Measurements from ENCODE around the gene CTNNBL1.

The CTNNBL1 gene

GRCh38 chr20:37859406-37860171 lies 165.8 kb downstream of the CTNNBL1 start:
- Histone ChIP-seq H3K56ac (ENCODE audit: low read length) (no peak overlapping the region), H3K27me3 (ENCODE audit: insufficient read depth, low read length, poor library complexity) (no peaks in the 10 kb centered on the region), H3K79me1 (ENCODE audit: low read length) (no peaks in the 10 kb centered on the region), H3K27ac (ENCODE audit: low read depth, low read length) (no peak overlapping the region), H2BK15ac (replicated peaks; ENCODE audit: low read depth) (no peak overlapping the region), H3K4me2 (ENCODE audit: low read length) (no peak overlapping the region), H3K9ac (ENCODE audit: low read length) (no peak overlapping the region), H3K36me3 (ENCODE audit: control insufficient read depth, insufficient read depth, low read length) (no peaks in the 10 kb centered on the region), H3K4me1 (ENCODE audit: control insufficient read depth, low read depth, low read length) (peaks cover 10% of the 10 kb centered on the region), H4K5ac (ENCODE audit: low read length) (no peak overlapping the region), H3K23ac (ENCODE audit: low read length) (no peak overlapping the region), H4K8ac (ENCODE audit: low read depth, low read length) (no peak overlapping the region), H2BK120ac (ENCODE audit: low read depth, low read length) (no peak overlapping the region), H3K79me2 (ENCODE audit: control insufficient read depth, insufficient read depth, low read length) (no peaks in the 10 kb centered on the region), H3K4ac (ENCODE audit: low read depth, low read length) (no peak overlapping the region), H2BK5ac (ENCODE audit: low read length) (no peak overlapping the region), H3K4me3 (ENCODE audit: low read length) (no peak overlapping the region), H3K18ac (ENCODE audit: low read length) (no peak overlapping the region), H2AK5ac (ENCODE audit: low read length) (no peak overlapping the region)
- no peak for DNase-seq
- no CpG with 5 or more reads among the region's 15 CpGs for WGBS (ENCODE audit: extremely low coverage, insufficient coverage, low lambda C conversion rate)

GRCh38 chr20:37863289-37863688 lies 169.5 kb downstream of the CTNNBL1 start:
- Histone ChIP-seq H3K27ac (ENCODE audit: low read depth, low read length) (no peak overlapping the region), H2BK120ac (ENCODE audit: low read depth, low read length) (no peak overlapping the region), H3K9ac (ENCODE audit: low read length) (no peak overlapping the region), H3K4me3 (ENCODE audit: low read length) (no peak overlapping the region), H3K79me2 (ENCODE audit: control insufficient read depth, insufficient read depth, low read length) (no peaks in the 10 kb centered on the region), H3K36me3 (ENCODE audit: control insufficient read depth, insufficient read depth, low read length) (no peaks in the 10 kb centered on the region), H3K4me2 (ENCODE audit: low read length) (no peak overlapping the region), H3K27me3 (ENCODE audit: insufficient read depth, low read length, poor library complexity) (no peaks in the 10 kb centered on the region), H3K79me1 (ENCODE audit: low read length) (no peaks in the 10 kb centered on the region), H3K4me1 (ENCODE audit: control insufficient read depth, low read depth, low read length) (peaks cover under 1% of the 10 kb centered on the region), H2AK5ac (ENCODE audit: low read length) (no peak overlapping the region), H3K18ac (ENCODE audit: low read length) (no peak overlapping the region), H2BK5ac (ENCODE audit: low read length) (no peak overlapping the region), H4K8ac (ENCODE audit: low read depth, low read length) (no peak overlapping the region), H2BK15ac (replicated peaks; ENCODE audit: low read depth) (no peak overlapping the region), H3K56ac (ENCODE audit: low read length) (no peak overlapping the region), H4K5ac (ENCODE audit: low read length) (no peak overlapping the region), H3K4ac (ENCODE audit: low read depth, low read length) (no peak overlapping the region), H3K23ac (ENCODE audit: low read length) (no peak overlapping the region)
- WGBS (ENCODE audit: extremely low coverage, insufficient coverage, low lambda C conversion rate) = no CpG with 5 or more reads among the region's 5 CpGs
- no peak for DNase-seq

- no peak overlapping the region for H3K56ac ChIP-seq (ENCODE audit: low read length)
- H3K36me3 ChIP-seq (ENCODE audit: control insufficient read depth, insufficient read depth, low read length) = no peaks in the 10 kb centered on the region
- H3K4ac ChIP-seq (ENCODE audit: low read depth, low read length) = no peak overlapping the region
- WGBS (ENCODE audit: extremely low coverage, insufficient coverage, low lambda C conversion rate) = no CpG with 5 or more reads among the region's 8 CpGs
- H2BK5ac ChIP-seq (ENCODE audit: low read length) = no peak overlapping the region
- H3K9ac ChIP-seq (ENCODE audit: low read length) = no peak overlapping the region
- H3K27ac ChIP-seq (ENCODE audit: low read depth, low read length) = no peak overlapping the region
- H4K8ac ChIP-seq (ENCODE audit: low read depth, low read length) = no peak overlapping the region
- no peak overlapping the region for H2BK120ac ChIP-seq (ENCODE audit: low read depth, low read length)
- H4K5ac ChIP-seq (ENCODE audit: low read length) = no peak overlapping the region
- no peaks in the 10 kb centered on the region for H3K4me1 ChIP-seq (ENCODE audit: control insufficient read depth, low read depth, low read length)
- no peak overlapping the region for H3K23ac ChIP-seq (ENCODE audit: low read length)
- no peaks in the 10 kb centered on the region for H3K79me1 ChIP-seq (ENCODE audit: low read length)
- H3K4me3 ChIP-seq (ENCODE audit: low read length) = no peak overlapping the region
- no peaks in the 10 kb centered on the region for H3K27me3 ChIP-seq (ENCODE audit: insufficient read depth, low read length, poor library complexity)
- H2AK5ac ChIP-seq (ENCODE audit: low read length) = no peak overlapping the region
- H3K79me2 ChIP-seq (ENCODE audit: control insufficient read depth, insufficient read depth, low read length) = no peaks in the 10 kb centered on the region
- no peak overlapping the region for H3K18ac ChIP-seq (ENCODE audit: low read length)
- H2BK15ac ChIP-seq (replicated peaks; ENCODE audit: low read depth) = no peak overlapping the region
- H3K4me2 ChIP-seq (ENCODE audit: low read length) = no peak overlapping the region
- no peak for DNase-seq
Observed at GRCh38 chr20:37864298-37864697, 170.5 kb downstream of the CTNNBL1 start.

- H2BK15ac ChIP-seq (replicated peaks; ENCODE audit: low read depth) = no peak overlapping the region
- no peak overlapping the region for H2BK5ac ChIP-seq (ENCODE audit: low read length)
- H3K4me1 ChIP-seq (ENCODE audit: control insufficient read depth, low read depth, low read length) = no peaks in the 10 kb centered on the region
- no peak overlapping the region for H3K4me3 ChIP-seq (ENCODE audit: low read length)
- DNase-seq = no peak
- no peak overlapping the region for H3K4me2 ChIP-seq (ENCODE audit: low read length)
- H3K9ac ChIP-seq (ENCODE audit: low read length) = no peak overlapping the region
- no peak overlapping the region for H4K5ac ChIP-seq (ENCODE audit: low read length)
- H3K79me2 ChIP-seq (ENCODE audit: control insufficient read depth, insufficient read depth, low read length) = no peaks in the 10 kb centered on the region
- H2AK5ac ChIP-seq (ENCODE audit: low read length) = no peak overlapping the region
- H3K18ac ChIP-seq (ENCODE audit: low read length) = no peak overlapping the region
- H3K23ac ChIP-seq (ENCODE audit: low read length) = no peak overlapping the region
- no CpG with 5 or more reads among the region's 10 CpGs for WGBS (ENCODE audit: extremely low coverage, insufficient coverage, low lambda C conversion rate)
- no peaks in the 10 kb centered on the region for H3K27me3 ChIP-seq (ENCODE audit: insufficient read depth, low read length, poor library complexity)
- H3K79me1 ChIP-seq (ENCODE audit: low read length) = no peaks in the 10 kb centered on the region
- no peaks in the 10 kb centered on the region for H3K36me3 ChIP-seq (ENCODE audit: control insufficient read depth, insufficient read depth, low read length)
- no peak overlapping the region for H3K56ac ChIP-seq (ENCODE audit: low read length)
- no peak overlapping the region for H2BK120ac ChIP-seq (ENCODE audit: low read depth, low read length)
- no peak overlapping the region for H4K8ac ChIP-seq (ENCODE audit: low read depth, low read length)
- H3K4ac ChIP-seq (ENCODE audit: low read depth, low read length) = no peak overlapping the region
- H3K27ac ChIP-seq (ENCODE audit: low read depth, low read length) = no peak overlapping the region
Observed at GRCh38 chr20:37866051-37866450, 172.2 kb downstream of the CTNNBL1 start.

GRCh38 chr20:37867289-37868195 lies 173.7 kb downstream of the CTNNBL1 start:
- H3K36me3 ChIP-seq (ENCODE audit: control insufficient read depth, insufficient read depth, low read length) = no peaks in the 10 kb centered on the region
- H3K4me3 ChIP-seq (ENCODE audit: low read length) = no peak overlapping the region
- H4K5ac ChIP-seq (ENCODE audit: low read length) = no peak overlapping the region
- no CpG with 5 or more reads among the region's 15 CpGs for WGBS (ENCODE audit: extremely low coverage, insufficient coverage, low lambda C conversion rate)
- H3K4me2 ChIP-seq (ENCODE audit: low read length) = no peak overlapping the region
- H3K56ac ChIP-seq (ENCODE audit: low read length) = no peak overlapping the region
- H3K79me2 ChIP-seq (ENCODE audit: control insufficient read depth, insufficient read depth, low read length) = no peaks in the 10 kb centered on the region
- no peak overlapping the region for H2AK5ac ChIP-seq (ENCODE audit: low read length)
- H3K4me1 ChIP-seq (ENCODE audit: control insufficient read depth, low read depth, low read length) = no peaks in the 10 kb centered on the region
- no peaks in the 10 kb centered on the region for H3K27me3 ChIP-seq (ENCODE audit: insufficient read depth, low read length, poor library complexity)
- H3K79me1 ChIP-seq (ENCODE audit: low read length) = no peaks in the 10 kb centered on the region
- no peak overlapping the region for H3K23ac ChIP-seq (ENCODE audit: low read length)
- no peak overlapping the region for H3K27ac ChIP-seq (ENCODE audit: low read depth, low read length)
- H3K9ac ChIP-seq (ENCODE audit: low read length) = no peak overlapping the region
- no peak overlapping the region for H3K4ac ChIP-seq (ENCODE audit: low read depth, low read length)
- no peak overlapping the region for H2BK5ac ChIP-seq (ENCODE audit: low read length)
- no peak for DNase-seq
- no peak overlapping the region for H4K8ac ChIP-seq (ENCODE audit: low read depth, low read length)
- no peak overlapping the region for H2BK15ac ChIP-seq (replicated peaks; ENCODE audit: low read depth)
- no peak overlapping the region for H3K18ac ChIP-seq (ENCODE audit: low read length)
- no peak overlapping the region for H2BK120ac ChIP-seq (ENCODE audit: low read depth, low read length)
